Ureter (tissue), 1 donor: ENCODE measurements around the gene OXSR1. TPM values are rescaled to one million over a fixed set of nuclear protein-coding genes. Genes with fewer than 3 reads are reported as not detected.

Source experiments
- total RNA-seq: library from RNA; stranded (reverse); gene quantifications from one replicate; pipeline ENCODE4 v1.2.4, GENCODE V29; 2023
- donor health status: DM: yes; HTN: yes; CAD: no.

OXSR1 gene
- total RNA-seq, 1 donor from 2014 or later = 51.3 TPM

Other genes starting within 250 kb of the OXSR1 start
- 46.4 TPM for gene VILL, start 174.8 kb upstream of the OXSR1 start, total RNA-seq
- 93.5 TPM for gene PLCD1, start 135.9 kb upstream of the OXSR1 start, total RNA-seq
- gene DLEC1, start 126.3 kb upstream of the OXSR1 start, total RNA-seq = 5.6 TPM
- gene ACAA1, start 28.4 kb upstream of the OXSR1 start, total RNA-seq = 135 TPM
- 44.6 TPM for gene MYD88, start 26.9 kb upstream of the OXSR1 start, total RNA-seq
- gene SLC22A13, start 100.3 kb downstream of the OXSR1 start, total RNA-seq = 0.68 TPM
- not detected for gene SLC22A14, start 116.8 kb downstream of the OXSR1 start, total RNA-seq
- 19.3 TPM for gene XYLB, start 181.2 kb downstream of the OXSR1 start, total RNA-seq